Gastroesophageal sphincter (tissue), 4 donors: ENCODE measurements around the gene TMEM42. TPM values are rescaled to one million over a fixed set of nuclear protein-coding genes. Genes with fewer than 3 reads are reported as not detected.

Experiments
- ATAC-seq: fragments of 150-250 bp; one replicate; pipeline ENCODE4 v1.9.1; 2016; ENCODE audit warnings: mild to moderate bottlenecking, moderate library complexity
- H3K27ac ChIP-seq, 4 donors: fragments of 200-600 bp; sonication (generic) in 3 of 4; 1 replicate in 3 of 4; 2 replicates in 1 of 4; pipeline ENCODE4 v1.5.1; 2016 to 2019
- H3K27me3 ChIP-seq: fragments of 200-600 bp; sonication (generic); one replicate; pipeline ENCODE4 v1.5.1; 2019
- H3K36me3 ChIP-seq, 2 donors: fragments of 200-600 bp; sonication (generic); one replicate each; pipeline ENCODE4 v1.5.1; 2019; ENCODE audit warnings: control low read depth in 1 of 2
- H3K4me1 ChIP-seq, 3 donors: fragments of 200-600 bp; sonication (generic); 1 replicate in 2 of 3; 2 replicates in 1 of 3; pipeline ENCODE4 v1.5.1; 2016 to 2019; ENCODE audit warnings: control low read depth in 2 of 3
- H3K4me3 ChIP-seq, 2 donors: fragments of 200-600 bp; sonication (generic); one replicate each; pipeline ENCODE4 v1.5.1; 2019; ENCODE audit warnings: mild to moderate bottlenecking in 1 of 2, moderate library complexity in 1 of 2
- H3K9me3 ChIP-seq, 3 donors: fragments of 200-600 bp; sonication (generic); one replicate each; pipeline ENCODE4 v1.5.1; 2017 to 2019; ENCODE audit warnings: control low read depth in 2 of 3
- EP300 ChIP-seq: sonication (generic); formaldehyde crosslinking; IDR thresholded peaks from one replicate; pipeline ENCODE4 v1.6.1; 2017; ENCODE audit warnings: antibody characterized with exemption, mild to moderate bottlenecking
- POLR2A ChIP-seq, 2 donors: fragments of 450-650 bp; IDR thresholded peaks; one replicate each; pipeline ENCODE4 v1.6.1; 2017; ENCODE audit warnings: antibody characterized with exemption in 2 of 2, mild to moderate bottlenecking in 2 of 2, moderate library complexity in 1 of 2
- POLR2AphosphoS5 ChIP-seq: sonication (generic); formaldehyde crosslinking; IDR thresholded peaks from one replicate; pipeline ENCODE4 v1.6.1; 2017; ENCODE audit warnings: antibody characterized with exemption
- WGBS, 2 donors: methylation state at CpG; one replicate each; pipeline ENCODE4 v1.1.5; 2018; ENCODE audit warnings: low coverage in 1 of 2; 5-methylcytosine and 5-hydroxymethylcytosine counted together
- total RNA-seq, 4 donors: library from RNA; depleted of rRNA; stranded (reverse); fragments of >200 nt; gene quantifications; one replicate each; pipeline ENCODE4 v1.1.0, GENCODE V29; 2016
- TF ChIP-seq, protein P1 (sequence below), 4 experiments: fragments of 200-600 bp in 2 of 4; fragments of 450-650 bp in 2 of 4; sonication (generic) in 1 of 4; IDR thresholded peaks; one replicate each; pipeline ENCODE4 v1.5.1; 2017 to 2019; ENCODE audit warnings: antibody characterized with exemption in 4 of 4, mild to moderate bottlenecking in 2 of 4, moderate library complexity in 2 of 4

The TMEM42 gene
- total RNA-seq, 4 donors from 2014 or later = 7.0 to 14.9 (median 9.0) TPM

DNA sequence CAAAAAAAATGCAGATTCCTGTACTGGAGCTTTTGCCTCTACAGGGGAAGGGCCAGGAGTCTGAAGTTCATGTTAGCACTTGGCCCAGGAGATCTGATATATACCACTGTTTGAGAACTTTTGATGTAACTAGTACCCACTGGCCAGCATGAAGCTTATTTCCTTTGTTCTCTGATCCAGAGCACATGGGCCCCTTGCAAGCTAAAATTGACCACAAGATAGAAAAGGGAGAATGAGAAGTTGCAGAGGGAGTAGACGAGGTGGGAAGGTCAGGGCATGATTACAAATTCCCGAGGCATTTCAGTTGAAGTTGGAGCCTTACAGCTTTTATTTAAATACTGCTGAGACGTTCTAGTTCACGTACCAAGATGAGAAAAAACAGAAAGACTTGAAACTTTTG is 40.9 kb downstream of the TMEM42 start:
- TF ChIP-seq POLR2AphosphoS5 = no peak
- TF ChIP-seq, protein P1, sequence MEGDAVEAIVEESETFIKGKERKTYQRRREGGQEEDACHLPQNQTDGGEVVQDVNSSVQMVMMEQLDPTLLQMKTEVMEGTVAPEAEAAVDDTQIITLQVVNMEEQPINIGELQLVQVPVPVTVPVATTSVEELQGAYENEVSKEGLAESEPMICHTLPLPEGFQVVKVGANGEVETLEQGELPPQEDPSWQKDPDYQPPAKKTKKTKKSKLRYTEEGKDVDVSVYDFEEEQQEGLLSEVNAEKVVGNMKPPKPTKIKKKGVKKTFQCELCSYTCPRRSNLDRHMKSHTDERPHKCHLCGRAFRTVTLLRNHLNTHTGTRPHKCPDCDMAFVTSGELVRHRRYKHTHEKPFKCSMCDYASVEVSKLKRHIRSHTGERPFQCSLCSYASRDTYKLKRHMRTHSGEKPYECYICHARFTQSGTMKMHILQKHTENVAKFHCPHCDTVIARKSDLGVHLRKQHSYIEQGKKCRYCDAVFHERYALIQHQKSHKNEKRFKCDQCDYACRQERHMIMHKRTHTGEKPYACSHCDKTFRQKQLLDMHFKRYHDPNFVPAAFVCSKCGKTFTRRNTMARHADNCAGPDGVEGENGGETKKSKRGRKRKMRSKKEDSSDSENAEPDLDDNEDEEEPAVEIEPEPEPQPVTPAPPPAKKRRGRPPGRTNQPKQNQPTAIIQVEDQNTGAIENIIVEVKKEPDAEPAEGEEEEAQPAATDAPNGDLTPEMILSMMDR (IDR thresholded peaks at IDR 0.05) = no peak
- no peak for TF ChIP-seq EP300
- no peak for TF ChIP-seq POLR2A (IDR thresholded peaks at IDR 0.05)
- 26 to 31% methylated on average over 4 of the region's 4 CpGs for WGBS, 2 donors
- no peaks in the 10 kb centered on the region for H3K36me3 ChIP-seq
- H3K9me3 ChIP-seq = no peaks in the 10 kb centered on the region
- no peak overlapping the region for H3K27ac ChIP-seq
- peaks cover 48% of the 10 kb centered on the region for H3K27me3 ChIP-seq
- H3K4me1 ChIP-seq = no peaks in the 10 kb centered on the region
- no peak overlapping the region for H3K4me3 ChIP-seq
- no peak for ATAC-seq

DNA sequence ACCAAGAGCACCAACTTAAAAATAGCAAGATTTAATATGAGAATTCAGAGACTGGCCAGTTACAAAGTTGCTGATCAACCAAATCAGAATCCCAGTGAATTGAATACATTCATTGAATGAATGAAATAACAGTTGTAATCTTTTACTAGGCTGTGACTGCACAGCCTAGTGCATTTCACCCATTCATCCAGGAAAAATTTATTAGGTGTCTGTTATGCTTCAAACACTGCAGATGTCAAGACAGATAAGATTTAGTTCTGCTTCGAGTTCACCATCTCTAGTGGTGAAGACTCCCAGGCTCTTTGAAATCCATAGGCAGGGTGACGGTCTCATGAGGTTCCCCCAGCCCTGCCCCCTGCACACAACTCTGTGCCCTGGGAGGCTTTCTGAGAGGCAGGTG is 41.6 kb downstream of the TMEM42 start:
- no peak for ATAC-seq
- H3K4me3 ChIP-seq = no peak overlapping the region
- 23 to 47% methylated on average over 2 of the region's 2 CpGs for WGBS, 2 donors
- H3K9me3 ChIP-seq = no peaks in the 10 kb centered on the region
- no peak overlapping the region for H3K27ac ChIP-seq
- TF ChIP-seq POLR2AphosphoS5 (no peak), POLR2A (IDR thresholded peaks at IDR 0.05) (no peak), EP300 (no peak)
- TF ChIP-seq, protein P1 (IDR thresholded peaks at IDR 0.05) = no peak
- H3K4me1 ChIP-seq = no peaks in the 10 kb centered on the region
- no peaks in the 10 kb centered on the region for H3K36me3 ChIP-seq
- H3K27me3 ChIP-seq = peaks cover 52% of the 10 kb centered on the region

DNA sequence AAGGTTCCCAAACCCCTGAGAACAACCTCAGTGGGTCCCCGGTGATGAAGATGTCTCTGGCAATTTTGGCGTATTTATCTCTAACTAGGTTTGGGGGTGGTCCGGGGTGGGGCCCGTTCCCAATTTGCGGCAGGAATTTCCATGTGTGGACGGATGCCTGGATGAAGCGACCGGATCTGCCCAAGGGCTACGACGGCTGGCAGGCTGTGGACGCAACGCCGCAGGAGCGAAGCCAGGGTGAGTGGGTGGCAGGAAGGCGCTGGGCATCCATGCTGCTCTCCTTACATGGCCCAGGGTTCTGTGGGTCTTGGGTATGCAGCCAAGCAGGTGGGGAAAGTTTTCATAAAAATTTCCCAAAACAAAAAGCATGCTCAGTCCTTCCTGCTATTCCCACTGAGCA is 42.0 kb downstream of the TMEM42 start:
- WGBS, 2 donors = 84 to 92% methylated on average over 5 to 7 of the region's 15 CpGs
- ATAC-seq = no peak

DNA sequence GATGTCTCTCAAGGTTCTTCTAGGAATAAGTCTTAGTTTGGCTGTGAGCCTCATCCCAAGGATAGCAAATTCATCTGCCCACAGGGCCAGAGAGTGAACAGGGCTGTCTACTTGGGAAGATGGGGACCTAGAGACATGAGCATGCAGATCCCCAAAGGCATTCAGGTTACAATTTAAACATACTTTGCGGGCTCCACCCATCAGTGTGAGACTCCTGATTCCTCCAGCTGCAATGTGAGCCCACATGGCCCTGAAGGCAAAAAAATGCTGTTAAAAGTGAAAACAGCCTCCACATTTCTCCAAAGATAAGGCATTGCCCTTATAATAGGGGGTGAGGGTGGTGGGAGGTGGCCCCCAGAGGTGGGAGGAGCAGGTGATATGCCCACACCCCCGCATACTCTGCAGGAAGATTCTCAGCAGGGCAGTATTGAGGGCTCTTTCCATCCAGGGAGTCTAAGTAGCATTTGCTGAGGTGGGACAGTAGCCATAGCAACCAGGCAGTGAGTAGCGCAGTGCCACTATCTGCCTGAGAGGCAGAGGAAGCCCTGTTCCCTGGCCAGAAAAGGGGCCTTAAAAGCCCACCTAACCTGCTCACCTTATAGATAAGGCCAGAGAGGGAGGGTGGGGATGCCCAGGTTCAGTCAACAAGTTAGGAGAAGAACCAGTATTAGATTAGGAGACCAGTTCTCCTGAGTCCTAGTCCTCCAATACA is 43.9 kb downstream of the TMEM42 start:
- H3K9me3 ChIP-seq = peaks cover 0 to 8% (median 0%) of the 10 kb centered on the region in 3 donors
- TF ChIP-seq, protein P1 (IDR thresholded peaks at IDR 0.05) = no peak
- TF ChIP-seq POLR2A (IDR thresholded peaks at IDR 0.05) (no peak), POLR2AphosphoS5 (no peak), EP300 (no peak)
- H3K36me3 ChIP-seq = no peaks in the 10 kb centered on the region
- 40 to 74% methylated on average over 1 to 3 of the region's 3 CpGs for WGBS, 2 donors
- no peaks in the 10 kb centered on the region for H3K4me1 ChIP-seq
- no peak overlapping the region for H3K4me3 ChIP-seq
- H3K27ac ChIP-seq = no peak overlapping the region
- no peak for ATAC-seq
- H3K27me3 ChIP-seq = peaks cover 38% of the 10 kb centered on the region

More for the DNA sequence above, 42.0 kb downstream of the TMEM42 start:
- Histone ChIP-seq H3K4me3 (no peak overlapping the region), H3K27me3 (peaks cover 51% of the 10 kb centered on the region), H3K27ac (no peak overlapping the region), H3K9me3 (peaks cover 0 to under 1% (median 0%) of the 10 kb centered on the region in 3 donors), H3K4me1 (no peaks in the 10 kb centered on the region), H3K36me3 (no peaks in the 10 kb centered on the region)
- TF ChIP-seq POLR2AphosphoS5 (no peak), POLR2A (IDR thresholded peaks at IDR 0.05) (no peak)

DNA sequence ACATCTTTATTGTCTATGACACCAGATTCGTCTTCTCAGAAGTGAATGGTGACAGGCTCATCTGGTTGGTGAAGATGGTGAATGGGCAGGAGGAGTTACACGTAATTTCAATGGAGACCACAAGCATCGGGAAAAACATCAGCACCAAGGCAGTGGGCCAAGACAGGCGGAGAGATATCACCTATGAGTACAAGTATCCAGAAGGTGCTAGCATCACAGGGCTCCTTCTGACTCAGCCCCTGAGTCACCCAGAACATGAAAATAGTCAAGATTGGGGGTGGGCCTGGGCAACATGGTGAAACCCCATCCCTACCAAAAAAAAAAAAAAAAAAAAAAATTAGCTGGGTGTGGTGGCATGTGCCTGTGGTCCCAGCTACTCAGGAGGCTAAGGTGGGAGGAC is 45.3 kb downstream of the TMEM42 start:
- Histone ChIP-seq H3K36me3 (no peaks in the 10 kb centered on the region), H3K9me3 (peaks cover 0 to 8% (median 0%) of the 10 kb centered on the region in 3 donors), H3K4me3 (no peak overlapping the region), H3K4me1 (no peaks in the 10 kb centered on the region), H3K27me3 (peaks cover 24% of the 10 kb centered on the region), H3K27ac (no peak overlapping the region)
- ATAC-seq = no peak
- WGBS, 2 donors = 80% methylated on average over 3 of the region's 4 CpGs; no CpG with 5 or more reads in 1 of the 2 donors
- no peak for TF ChIP-seq POLR2AphosphoS5

DNA sequence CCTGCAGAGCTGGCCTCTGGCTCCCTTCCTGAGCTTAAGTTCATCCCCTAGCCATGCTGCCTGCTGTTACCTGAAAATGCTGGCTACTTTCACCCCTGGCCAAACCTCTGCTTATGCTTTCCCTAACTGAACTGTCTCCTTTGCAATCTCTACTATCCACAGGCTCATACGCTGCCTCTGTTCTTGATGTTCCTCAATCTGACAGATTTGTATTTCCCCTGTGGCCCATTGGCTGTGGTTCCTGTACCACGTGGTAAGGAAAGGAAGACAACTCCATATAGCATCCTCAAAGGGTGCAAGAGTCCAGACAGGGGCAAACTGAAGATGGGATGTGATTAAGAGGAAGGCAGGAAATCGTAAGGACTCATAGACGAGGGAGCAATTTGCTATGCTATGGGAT is 45.9 kb downstream of the TMEM42 start:
- H3K9me3 ChIP-seq = peaks cover 0 to 8% (median 0%) of the 10 kb centered on the region in 3 donors
- H3K36me3 ChIP-seq = no peaks in the 10 kb centered on the region
- H3K4me3 ChIP-seq = no peak overlapping the region
- H3K27me3 ChIP-seq = peaks cover 20% of the 10 kb centered on the region
- WGBS, 2 donors = 86% methylated on average over 3 of the region's 4 CpGs; no CpG with 5 or more reads in 1 of the 2 donors
- no peak overlapping the region for H3K27ac ChIP-seq
- TF ChIP-seq POLR2A (IDR thresholded peaks at IDR 0.05) (no peak), POLR2AphosphoS5 (no peak), EP300 (no peak)
- TF ChIP-seq, protein P1 (IDR thresholded peaks at IDR 0.05) = no peak
- ATAC-seq = no peak
- no peaks in the 10 kb centered on the region for H3K4me1 ChIP-seq
